ENCODE measurements around the gene CLTCL1.
"Not testable (repeated sequence)": the region's sequence is repeated elsewhere in the genome, so short reads cannot be mapped to it uniquely, and the experiment has no call there.

The CLTCL1 gene

GRCh38 chr22:19291580-19292457 lies at the start of gene CLTCL1:
Gene CLTCL1 (minus strand): TSS chr22:19291719. CDS start chr22:19291641, 78 bp downstream.
- Histone ChIP-seq H3K4me3 (ENCODE audit: low read length in 2 of 2) (peak within 1 kb of the TSS; percentile 91 to 99), H3K4me1 (ENCODE audit: control insufficient read depth in 2 of 2, insufficient read depth in 2 of 2, low read length in 2 of 2) (peaks cover 17 to 20% of the 10 kb centered on the region in 2 donors), H3K9me3 (ENCODE audit: control insufficient read depth in 2 of 2, low read length in 2 of 2) (no peaks in the 10 kb centered on the region), H3K36me3 (ENCODE audit: control insufficient read depth in 2 of 2, insufficient read depth in 2 of 2, low read length in 2 of 2) (no peaks in the 10 kb centered on the region), H3K27me3 (ENCODE audit: control insufficient read depth in 2 of 2, insufficient read depth in 2 of 2, low read length in 2 of 2) (peaks cover 0 to 3% of the 10 kb centered on the region in 2 donors), H3K27ac (ENCODE audit: low read depth in 2 of 2, low read length in 2 of 2) (peak within 1 kb of the TSS; percentile 18 to 74), H3K9ac (ENCODE audit: low read depth in 1 of 2, low read length in 2 of 2) (peak within 1 kb of the TSS; percentile 77 to 88)

GRCh38 chr22:19337137-19337536 lies 45.6 kb upstream of the CLTCL1 start:
- peaks cover 4 to 26% of the 10 kb centered on the region in 2 donors for H3K36me3 ChIP-seq (ENCODE audit: control insufficient read depth in 2 of 2, insufficient read depth in 2 of 2, low read length in 2 of 2)

GRCh38 chr22:19336133-19337075 lies 44.9 kb upstream of the CLTCL1 start:
- H3K27ac ChIP-seq (ENCODE audit: low read depth in 2 of 2, low read length in 2 of 2), result peak overlapping the region; percentile 63 to 84
- H3K36me3 ChIP-seq (ENCODE audit: control insufficient read depth in 2 of 2, insufficient read depth in 2 of 2, low read length in 2 of 2), result peaks cover 6 to 34% of the 10 kb centered on the region in 2 donors

More at GRCh38 chr22:19337137-19337536, 45.6 kb upstream of the CLTCL1 start:
- peaks cover 0 to 3% of the 10 kb centered on the region in 2 donors for H3K9me3 ChIP-seq (ENCODE audit: control insufficient read depth in 2 of 2, low read length in 2 of 2)
- H3K4me1 ChIP-seq (ENCODE audit: control insufficient read depth in 2 of 2, insufficient read depth in 2 of 2, low read length in 2 of 2), result peaks cover 6 to 9% of the 10 kb centered on the region in 2 donors
- peak overlapping the region; percentile 63 to 84 for H3K27ac ChIP-seq (ENCODE audit: low read depth in 2 of 2, low read length in 2 of 2)
- H3K4me3 ChIP-seq (ENCODE audit: low read length in 2 of 2), result no peak overlapping the region
- H3K9ac ChIP-seq (ENCODE audit: low read depth in 1 of 2, low read length in 2 of 2), result no peak overlapping the region
- no peaks in the 10 kb centered on the region for H3K27me3 ChIP-seq (ENCODE audit: control insufficient read depth in 2 of 2, insufficient read depth in 2 of 2, low read length in 2 of 2)

GRCh38 chr22:19331975-19332374 lies 40.5 kb upstream of the CLTCL1 start:
- no peak overlapping the region for H3K4me3 ChIP-seq (ENCODE audit: low read length in 2 of 2)
- H3K36me3 ChIP-seq (ENCODE audit: control insufficient read depth in 2 of 2, insufficient read depth in 2 of 2, low read length in 2 of 2), result peaks cover 22 to 46% of the 10 kb centered on the region in 2 donors
- no peaks in the 10 kb centered on the region for H3K27me3 ChIP-seq (ENCODE audit: control insufficient read depth in 2 of 2, insufficient read depth in 2 of 2, low read length in 2 of 2)
- peaks cover 6 to 9% of the 10 kb centered on the region in 2 donors for H3K4me1 ChIP-seq (ENCODE audit: control insufficient read depth in 2 of 2, insufficient read depth in 2 of 2, low read length in 2 of 2)
- no peaks in the 10 kb centered on the region for H3K9me3 ChIP-seq (ENCODE audit: control insufficient read depth in 2 of 2, low read length in 2 of 2)
- no peak overlapping the region for H3K9ac ChIP-seq (ENCODE audit: low read depth in 1 of 2, low read length in 2 of 2)
- no peak overlapping the region for H3K27ac ChIP-seq (ENCODE audit: low read depth in 2 of 2, low read length in 2 of 2)

More at GRCh38 chr22:19336133-19337075, 44.9 kb upstream of the CLTCL1 start:
- H3K27me3 ChIP-seq (ENCODE audit: control insufficient read depth in 2 of 2, insufficient read depth in 2 of 2, low read length in 2 of 2), result no peaks in the 10 kb centered on the region
- H3K9ac ChIP-seq (ENCODE audit: low read depth in 1 of 2, low read length in 2 of 2), result peak overlapping the region; percentile 9 to 46
- peak overlapping the region; percentile 22 to 33 for H3K4me3 ChIP-seq (ENCODE audit: low read length in 2 of 2)
- peaks cover 6 to 9% of the 10 kb centered on the region in 2 donors for H3K4me1 ChIP-seq (ENCODE audit: control insufficient read depth in 2 of 2, insufficient read depth in 2 of 2, low read length in 2 of 2)
- H3K9me3 ChIP-seq (ENCODE audit: control insufficient read depth in 2 of 2, low read length in 2 of 2), result peaks cover 0 to 3% of the 10 kb centered on the region in 2 donors

GRCh38 chr22:19331474-19331873 lies 40.0 kb upstream of the CLTCL1 start:
- H3K4me1 ChIP-seq (ENCODE audit: control insufficient read depth in 2 of 2, insufficient read depth in 2 of 2, low read length in 2 of 2), result peaks cover 2 to 6% of the 10 kb centered on the region in 2 donors
- H3K4me3 ChIP-seq (ENCODE audit: low read length in 2 of 2), result no peak overlapping the region
- no peak overlapping the region for H3K9ac ChIP-seq (ENCODE audit: low read depth in 1 of 2, low read length in 2 of 2)
- H3K27ac ChIP-seq (ENCODE audit: low read depth in 2 of 2, low read length in 2 of 2), result no peak overlapping the region
- H3K9me3 ChIP-seq (ENCODE audit: control insufficient read depth in 2 of 2, low read length in 2 of 2), result no peaks in the 10 kb centered on the region
- no peaks in the 10 kb centered on the region for H3K27me3 ChIP-seq (ENCODE audit: control insufficient read depth in 2 of 2, insufficient read depth in 2 of 2, low read length in 2 of 2)
- peaks cover 22 to 44% of the 10 kb centered on the region in 2 donors for H3K36me3 ChIP-seq (ENCODE audit: control insufficient read depth in 2 of 2, insufficient read depth in 2 of 2, low read length in 2 of 2)

- H3K27me3 ChIP-seq (ENCODE audit: control insufficient read depth in 2 of 2, insufficient read depth in 2 of 2, low read length in 2 of 2), result no peaks in the 10 kb centered on the region
- H3K9me3 ChIP-seq (ENCODE audit: control insufficient read depth in 2 of 2, low read length in 2 of 2), result no peaks in the 10 kb centered on the region
- H3K27ac ChIP-seq (ENCODE audit: low read depth in 2 of 2, low read length in 2 of 2), result no peak overlapping the region
- peaks cover 22 to 39% of the 10 kb centered on the region in 2 donors for H3K36me3 ChIP-seq (ENCODE audit: control insufficient read depth in 2 of 2, insufficient read depth in 2 of 2, low read length in 2 of 2)
- H3K9ac ChIP-seq (ENCODE audit: low read depth in 1 of 2, low read length in 2 of 2), result no peak overlapping the region
- no peak overlapping the region for H3K4me3 ChIP-seq (ENCODE audit: low read length in 2 of 2)
- H3K4me1 ChIP-seq (ENCODE audit: control insufficient read depth in 2 of 2, insufficient read depth in 2 of 2, low read length in 2 of 2), result peaks cover 0 to 2% of the 10 kb centered on the region in 2 donors
Measured at GRCh38 chr22:19330865-19331418, 39.4 kb upstream of the CLTCL1 start.

- not testable (repeated sequence) for H3K27ac ChIP-seq (ENCODE audit: low read depth in 2 of 2, low read length in 2 of 2); H3K9me3 ChIP-seq (ENCODE audit: control insufficient read depth in 2 of 2, low read length in 2 of 2); H3K4me3 ChIP-seq (ENCODE audit: low read length in 2 of 2); H3K27me3 ChIP-seq (ENCODE audit: control insufficient read depth in 2 of 2, insufficient read depth in 2 of 2, low read length in 2 of 2); H3K4me1 ChIP-seq (ENCODE audit: control insufficient read depth in 2 of 2, insufficient read depth in 2 of 2, low read length in 2 of 2); H3K9ac ChIP-seq (ENCODE audit: low read depth in 1 of 2, low read length in 2 of 2)
- H3K36me3 ChIP-seq (ENCODE audit: control insufficient read depth in 2 of 2, insufficient read depth in 2 of 2, low read length in 2 of 2), result peaks cover 22 to 38% of the 10 kb centered on the region in 2 donors
Measured at GRCh38 chr22:19330205-19330604, 38.7 kb upstream of the CLTCL1 start.

- Histone ChIP-seq H3K9ac (ENCODE audit: low read depth in 1 of 2, low read length in 2 of 2) (no peak overlapping the region), H3K4me1 (ENCODE audit: control insufficient read depth in 2 of 2, insufficient read depth in 2 of 2, low read length in 2 of 2) (no peaks in the 10 kb centered on the region), H3K9me3 (ENCODE audit: control insufficient read depth in 2 of 2, low read length in 2 of 2) (no peaks in the 10 kb centered on the region), H3K27ac (ENCODE audit: low read depth in 2 of 2, low read length in 2 of 2) (no peak overlapping the region), H3K4me3 (ENCODE audit: low read length in 2 of 2) (no peak overlapping the region), H3K36me3 (ENCODE audit: control insufficient read depth in 2 of 2, insufficient read depth in 2 of 2, low read length in 2 of 2) (peaks cover 18 to 38% of the 10 kb centered on the region in 2 donors), H3K27me3 (ENCODE audit: control insufficient read depth in 2 of 2, insufficient read depth in 2 of 2, low read length in 2 of 2) (no peaks in the 10 kb centered on the region)
Measured at GRCh38 chr22:19329454-19329853, 37.9 kb upstream of the CLTCL1 start.

- Histone ChIP-seq H3K4me3 (ENCODE audit: low read length in 2 of 2) (no peak overlapping the region), H3K9me3 (ENCODE audit: control insufficient read depth in 2 of 2, low read length in 2 of 2) (no peaks in the 10 kb centered on the region), H3K9ac (ENCODE audit: low read depth in 1 of 2, low read length in 2 of 2) (no peak overlapping the region), H3K4me1 (ENCODE audit: control insufficient read depth in 2 of 2, insufficient read depth in 2 of 2, low read length in 2 of 2) (no peaks in the 10 kb centered on the region), H3K36me3 (ENCODE audit: control insufficient read depth in 2 of 2, insufficient read depth in 2 of 2, low read length in 2 of 2) (peaks cover 7 to 16% of the 10 kb centered on the region in 2 donors), H3K27me3 (ENCODE audit: control insufficient read depth in 2 of 2, insufficient read depth in 2 of 2, low read length in 2 of 2) (no peaks in the 10 kb centered on the region), H3K27ac (ENCODE audit: low read depth in 2 of 2, low read length in 2 of 2) (no peak overlapping the region)
Measured at GRCh38 chr22:19325296-19325948, 33.9 kb upstream of the CLTCL1 start.
